Ovary (tissue), 10 donors: ENCODE results near the gene STX2. TPM values are rescaled to one million over a fixed set of nuclear protein-coding genes. Genes with fewer than 3 reads are reported as not detected.
"Not testable (repeated sequence)": the region's sequence is repeated elsewhere in the genome, so short reads cannot be mapped to it uniquely, and the experiment has no call there.

ENCODE experiments used
- DNase-seq, 5 donors: peaks; one replicate each; pipeline ENCODE4 v3.0.0-alpha.2; 2019 to 2020
- H3K27ac ChIP-seq, 2 donors: fragments of 200-600 bp; one replicate each; pipeline versions ENCODE4 v1.5.1 to v1.8.0; 2019 to 2022
- H3K27me3 ChIP-seq: fragments of 200-600 bp; one replicate; pipeline ENCODE4 v1.8.0; 2022
- H3K36me3 ChIP-seq: fragments of 200-600 bp; sonication (generic); one replicate; pipeline ENCODE4 v1.5.1; 2019
- H3K4me1 ChIP-seq: one replicate; pipeline ENCODE4 v1.8.1; 2013; ENCODE audit warnings: mild to moderate bottlenecking, moderate library complexity; ENCODE audit not compliant: insufficient read depth
- H3K4me3 ChIP-seq: fragments of 200-600 bp; sonication (generic); one replicate; pipeline ENCODE4 v1.5.1; 2017
- H3K9me3 ChIP-seq, 2 donors: fragments of 200-600 bp in 1 of 2; sonication (generic) in 1 of 2; one replicate each; pipeline versions ENCODE4 v1.5.1 to v1.8.1; 2013 to 2019; ENCODE audit warnings: mild to moderate bottlenecking in 1 of 2, moderate library complexity in 1 of 2
- CTCF ChIP-seq, 3 donors: fragments of 450-650 bp in 2 of 3; fragments of 200-600 bp in 1 of 3; IDR thresholded peaks; one replicate each; pipeline versions ENCODE4 v1.5.1 to v1.8.0; 2016 to 2022; ENCODE audit warnings: antibody characterized with exemption in 3 of 3, mild to moderate bottlenecking in 1 of 3
- EP300 ChIP-seq: sonication (generic); formaldehyde crosslinking; IDR thresholded peaks from one replicate; pipeline ENCODE4 v1.6.1; 2017; ENCODE audit warnings: antibody characterized with exemption
- POLR2A ChIP-seq: fragments of 450-650 bp; IDR thresholded peaks from one replicate; pipeline ENCODE4 v1.6.1; 2017; ENCODE audit warnings: antibody characterized with exemption, mild to moderate bottlenecking, moderate library complexity
- WGBS, 3 donors: extraction: QIAGEN DNeasy Blood & Tissue Kit in 1 of 3; methylation state at CpG; one replicate each; pipeline versions ENCODE4 v1.1.5 to v1.1.7; 2013 to 2017; 5-methylcytosine and 5-hydroxymethylcytosine counted together
- intact Hi-C, 4 donors: fragments of 100-400 bp; cut with DNase I; formaldehyde crosslinking; loops; one replicate each; pipeline versions ENCODE4 v1.11.0 to v1.15.1; 2022 to 2023
- long read RNA-seq, 3 donors: library from polyadenylated mRNA in 2 of 3; unstranded in 2 of 3; transcript quantifications; one replicate each; pipeline ENCODE4 v2.0.0 and lab custom pipeline, GENCODE V29; 2021 to 2026
- polyA plus RNA-seq, 2 donors: library from polyadenylated mRNA; stranded (reverse); fragments of 200-250 nt in 1 of 2; fragments of 350-450 nt in 1 of 2; fragmentation: Illumina TruSeq in 1 of 2; extraction: RNeasy Lipid Tissue Mini Kit (QIAGEN cat#74804) in 1 of 2; gene quantifications; one replicate each; pipeline ENCODE4 v1.2.3, GENCODE V29; 2013 to 2014
- total RNA-seq, 7 donors: library from RNA; depleted of rRNA in 2 of 7; stranded (reverse); fragments of >200 nt in 2 of 7; fragmentation: NEBNext Ultra II Directional in 3 of 7; extraction: Animal tissue kit (Norgen Biotek cat#: 25700) in 3 of 7; gene quantifications; one replicate each; pipeline versions ENCODE4 v1.1.0 to v1.2.4, GENCODE V29; 2016 to 2023
- donor health status: DM: no; HTN: no; CAD: no; lungs with moderate emphysema.
- donor health status: DM: no; HTN: no; CAD: no.
- donor health status: Bipolar disorder and iron deficiency.
- donor health status: DM: yes; HTN: yes; CAD: no.
- donor health status: DM: no; HTN: no; CAD: no.
- donor health status: DM: yes; HTN: yes; CAD: no.

Gene STX2
- total RNA-seq (10 to 100 TPM; 16.8 to 26.9 (median 21.4) TPM), polyA plus RNA-seq (10 to 100 TPM; 12.9 to 25.5 TPM)
- long read RNA-seq, donor 1, transcript STX2-201 (10 exons, 3,331 nt), result major isoform, 7 of 17 reads
- long read RNA-seq, donor 1, partial matches to known transcripts, result 6 of 17 reads
- long read RNA-seq, donor 1, other reads (novel, unspliced or antisense), result 4 of 17 reads
- long read RNA-seq, donor 2, partial matches to known transcripts, result 0 of 5 reads
- long read RNA-seq, donor 2, other reads (novel, unspliced or antisense), result 0 of 5 reads
- long read RNA-seq, donor 3, transcript STX2-201 (10 exons, 3,331 nt), result major isoform, 24 of 58 reads
- long read RNA-seq, donor 3, transcript STX2-203 (11 exons, 2,151 nt), result minor isoform, 14 of 58 reads
- long read RNA-seq, donor 3, partial matches to known transcripts, result 2 of 58 reads
- long read RNA-seq, donor 3, other reads (novel, unspliced or antisense), result 18 of 58 reads

GRCh38 chr12:130838951-130839769 lies at the start of gene STX2:
Gene STX2, minus strand, starts transcription at chr12:130839250. Its CDS starts 151 bp downstream, at chr12:130839099.
- no peaks in the 10 kb centered on the region for H3K27me3 ChIP-seq
- H3K9me3 ChIP-seq, result no peaks in the 10 kb centered on the region
- WGBS, 3 donors, result 0 to 1% (median 0%) methylated on average over 39 to 79 of the region's 79 CpGs
- DNase-seq, result peak; percentile 88 to 96 (median 93)
- peak within 1 kb of the TSS; percentile 35 to 44 for H3K27ac ChIP-seq
- H3K36me3 ChIP-seq, result no peaks in the 10 kb centered on the region
- peaks cover 1% of the 10 kb centered on the region for H3K4me1 ChIP-seq
- intact Hi-C loops, result no loop called here
- TF ChIP-seq POLR2A (no peak), CTCF (IDR thresholded peaks at IDR 0.05) (peak; percentile 12 to 37 (median 34)), EP300 (no peak)
- H3K4me3 ChIP-seq, result peak within 1 kb of the TSS; percentile 84

- intact Hi-C loops, result not testable (repeated sequence)
These were observed 48.1 kb upstream of the STX2 start for GRCh38 chr12:130887190-130887589.

GRCh38 chr12:130881548-130881947 lies 42.5 kb upstream of the STX2 start:
- DNase-seq, result no peak
- TF ChIP-seq CTCF (IDR thresholded peaks at IDR 0.05), result no peak
- no peak for TF ChIP-seq POLR2A
- TF ChIP-seq EP300, result no peak
- no peaks in the 10 kb centered on the region for H3K9me3 ChIP-seq
- H3K36me3 ChIP-seq, result no peaks in the 10 kb centered on the region
- H3K4me1 ChIP-seq, result no peaks in the 10 kb centered on the region
- WGBS, 3 donors, result 89 to 94% (median 90%) methylated on average over 1 of the region's 1 CpG
- H3K27ac ChIP-seq, result no peak overlapping the region
- intact Hi-C loops, result no loop called here
- H3K4me3 ChIP-seq, result no peak overlapping the region
- no peaks in the 10 kb centered on the region for H3K27me3 ChIP-seq

More at GRCh38 chr12:130887190-130887589, 48.1 kb upstream of the STX2 start:
- not testable (repeated sequence) for H3K9me3 ChIP-seq, H3K4me1 ChIP-seq, H3K27ac ChIP-seq, H3K27me3 ChIP-seq, H3K4me3 ChIP-seq, H3K36me3 ChIP-seq, DNase-seq
- 79 to 90% (median 80%) methylated on average over 9 to 14 of the region's 17 CpGs for WGBS, 3 donors

- no peak overlapping the region for H3K27ac ChIP-seq
- no peak overlapping the region for H3K4me3 ChIP-seq
- no peaks in the 10 kb centered on the region for H3K9me3 ChIP-seq
- no peaks in the 10 kb centered on the region for H3K27me3 ChIP-seq
- DNase-seq, result no peak
- TF ChIP-seq EP300 (no peak), POLR2A (no peak), CTCF (IDR thresholded peaks at IDR 0.05) (no peak)
- no peaks in the 10 kb centered on the region for H3K36me3 ChIP-seq
- WGBS, 3 donors, result 72 to 76% (median 72%) methylated on average over 5 of the region's 5 CpGs
- H3K4me1 ChIP-seq, result no peaks in the 10 kb centered on the region
- intact Hi-C loops, result no loop called here
These were observed 42.0 kb upstream of the STX2 start for GRCh38 chr12:130881046-130881445.
